ENCODE measurements around the gene ARF3. TPM values are rescaled to one million over a fixed set of nuclear protein-coding genes. Genes with fewer than 3 reads are reported as not detected.
A peak's percentile ranks its signal among the peaks of the same experiment; 100 is the strongest.

The ARF3 gene
- total and polyA plus RNA-seq, 9 of the 15 experiments (the other 6 are each of a cell fraction or from before 2014, with no cell fraction given), result 5.9 to 170 (median 64.4) TPM

- ChIA-PET CTCF (ENCODE audit: low intra/inter-chr PET ratio) (no interaction called here), POLR2A (interaction anchor here (0.5 kb wide), 1 partner anchor 113 kb away, joined by 5 read pairs; the partner anchor contains the start of gene DDX23)
- in situ Hi-C loops (cut with MboI) (no loop called here), intact Hi-C loops (cut with micrococcal nuclease) (no loop called here)
- H3K9me3 ChIP-seq (replicated peaks; ENCODE audit: control insufficient read depth, insufficient read depth, low read depth, low read length), result no peaks in the 10 kb centered on the region
- H3K79me2 ChIP-seq (ENCODE audit: control insufficient read depth, insufficient read depth, low read length), result no peaks in the 10 kb centered on the region
- peak; percentile 44; the same call in 2 of the 3 replicates for ATAC-seq
- H3K36me3 ChIP-seq (ENCODE audit: control insufficient read depth, insufficient read depth, low read length), result no peaks in the 10 kb centered on the region
- no peak overlapping the region for H3K27ac ChIP-seq (ENCODE audit: extremely low read depth, low read depth, low read length)
- DNase-seq (ENCODE audit: extremely low read depth in 1 of 4, low spot score in 3 of 4), result peak in 1 of 4 experiments; percentile 17
- no peaks in the 10 kb centered on the region; the same call in 1 of the 2 replicates for H4K20me1 ChIP-seq (replicated peaks; ENCODE audit: control insufficient read depth, insufficient read depth, low read length)
- FAIRE-seq, result no peak
- H3K4me3 ChIP-seq, result no peak overlapping the region
- no TSS peak for BruUV-seq (replicated peaks)
- no peak overlapping the region for H3K4me2 ChIP-seq (ENCODE audit: insufficient read depth, low read length)
- peaks cover 0 to 17% of the 10 kb centered on the region in 2 experiments; a peak in 3 of 5 replicates for H3K4me1 ChIP-seq (replicated peaks in 1 of 2; ENCODE audit: control insufficient read depth in 2 of 2, insufficient read depth in 2 of 2, low read length in 2 of 2)
- no peaks in the 10 kb centered on the region for H3K9me1 ChIP-seq (ENCODE audit: control insufficient read depth, insufficient read depth, low read length)
- no peak overlapping the region for H3K9ac ChIP-seq (ENCODE audit: insufficient read depth in 1 of 2, low read depth in 2 of 2, low read length in 2 of 2)
- H2AFZ ChIP-seq (ENCODE audit: low read depth, low read length), result no peak overlapping the region
- no peaks in the 10 kb centered on the region for H3K27me3 ChIP-seq (ENCODE audit: control insufficient read depth in 2 of 2, insufficient read depth in 2 of 2, low read length in 2 of 2)
- no peak for TF ChIP-seq ZNF76 (CRISPR knock-in tag; IDR thresholded peaks at IDR 0.05; ENCODE audit: borderline replicate concordance)
- no peak for TF ChIP-seq ZBTB17 (CRISPR knock-in tag; IDR thresholded peaks at IDR 0.05)
- TF ChIP-seq NFIX (CRISPR knock-in tag; IDR thresholded peaks at IDR 0.05; ENCODE audit: low read depth), result no peak
- peak in 1 of 2 experiments; percentile 26; a peak in 1 of 4 replicates for TF ChIP-seq RAD21 (CRISPR knock-in tag; conservative IDR thresholded peaks at IDR 0.05 in 1 of 2, IDR thresholded peaks at IDR 0.05 in 1 of 2)
- TF ChIP-seq ATF7 (IDR thresholded peaks at IDR 0.05), result no peak
- no peak for TF ChIP-seq HNRNPH1 (optimal IDR thresholded peaks at IDR 0.05; ENCODE audit: low read depth, low read length)
- TF ChIP-seq GABPA (tag; conservative IDR thresholded peaks at IDR 0.05; ENCODE audit: low read depth), result no peak
- TF ChIP-seq PML (IDR thresholded peaks at IDR 0.05; ENCODE audit: low read length), result no peak
- no peak for TF ChIP-seq CEBPB (tag; IDR thresholded peaks at IDR 0.05)
- TF ChIP-seq HCFC1 (IDR thresholded peaks at IDR 0.05; ENCODE audit: low read depth, low read length), result no peak
- TF ChIP-seq IRF1 (CRISPR knock-in tag; IDR thresholded peaks at IDR 0.05; ENCODE audit: borderline replicate concordance), result no peak
- peak in 2 of 3 experiments; percentile 13 to 43; a peak in 1 of 6 replicates for TF ChIP-seq CTCF (IDR thresholded peaks at IDR 0.05 in 2 of 3, conservative IDR thresholded peaks at IDR 0.05 in 1 of 3; ENCODE audit: insufficient read depth in 2 of 3, low read depth in 1 of 3, low read length in 3 of 3)
These were observed 8.1 kb upstream of the ARF3 start for GRCh38 chr12:48965298-48965838.

All from K562 (cell line).